Measurements from ENCODE around the gene KCNJ4. TPM values are rescaled to one million over a fixed set of nuclear protein-coding genes. Genes with fewer than 3 reads are reported as not detected.
"Not testable (repeated sequence)": the region's sequence is repeated elsewhere in the genome, so short reads cannot be mapped to it uniquely, and the experiment has no call there.

Gene KCNJ4
- polyA plus RNA-seq, 12 donors: 0.14 to 0.37 (median 0.20) TPM; not detected in 3

GRCh38 chr22:38386918-38387317 lies 68.1 kb downstream of the KCNJ4 start:
- not testable (repeated sequence) for DNase-seq

GRCh38 chr22:38383417-38383816 lies 71.6 kb downstream of the KCNJ4 start:
- no peak for DNase-seq

GRCh38 chr22:38381371-38381770 lies 73.6 kb downstream of the KCNJ4 start:
- not testable (repeated sequence) for DNase-seq

Other genes with a start within 250 kb of the KCNJ4 start
- gene TMEM184B, start 182.2 kb downstream of the KCNJ4 start, polyA plus RNA-seq (ENCODE audit: insufficient read length in 12 of 12): 10 to 100 TPM in 11 of 12 donors, not detected in 1; 54.5 to 87.4 (median 70.6) TPM
- gene CSNK1E, start 137.8 kb downstream of the KCNJ4 start, polyA plus RNA-seq (ENCODE audit: insufficient read length in 12 of 12): 100 to 1,000 TPM in 9 of 12 donors, 10 to 100 TPM in 3; 94.4 to 928 (median 116) TPM
- gene KDELR3, start 12.9 kb upstream of the KCNJ4 start, polyA plus RNA-seq (ENCODE audit: insufficient read length in 12 of 12): 10 to 100 TPM in 11 of 12 donors, not detected in 1; 22.9 to 55.8 (median 33.7) TPM
- gene DDX17, start 51.1 kb upstream of the KCNJ4 start, polyA plus RNA-seq (ENCODE audit: insufficient read length in 12 of 12): 1,000 to 10,000 TPM in 1 of 12 donors, 100 to 1,000 TPM in 11; 264 to 1,711 (median 369) TPM
- gene DMC1, start 115.0 kb upstream of the KCNJ4 start, polyA plus RNA-seq (ENCODE audit: insufficient read length in 12 of 12): 1 to 10 TPM in 11 of 12 donors, not detected in 1; 3.5 to 9.0 (median 4.9) TPM
- 1 to 10 TPM in 6 of 12 donors, under 1 TPM in 4, not detected in 2; 0.73 to 2.2 (median 1.2) TPM for gene FAM227A, start 201.2 kb upstream of the KCNJ4 start, polyA plus RNA-seq (ENCODE audit: insufficient read length in 12 of 12)
- 10 to 100 TPM in 11 of 12 donors, not detected in 1; 28.3 to 41.5 (median 33.2) TPM for gene CBY1, start 201.4 kb upstream of the KCNJ4 start, polyA plus RNA-seq (ENCODE audit: insufficient read length in 12 of 12)
- gene TOMM22, start 226.8 kb upstream of the KCNJ4 start, polyA plus RNA-seq (ENCODE audit: insufficient read length in 12 of 12): 10 to 100 TPM in 11 of 12 donors, not detected in 1; 63.9 to 88.3 (median 83.5) TPM
- 10 to 100 TPM in 11 of 12 donors, not detected in 1; 31.4 to 79.1 (median 37.2) TPM for gene JOSD1, start 245.7 kb upstream of the KCNJ4 start, polyA plus RNA-seq (ENCODE audit: insufficient read length in 12 of 12)